ENCODE results near the gene DHRSX. TPM values are rescaled to one million over a fixed set of nuclear protein-coding genes. Genes with fewer than 3 reads are reported as not detected.

Gene DHRSX
- polyA plus RNA-seq, 1 donor from 2014 or later, result 15.7 TPM

DNA sequence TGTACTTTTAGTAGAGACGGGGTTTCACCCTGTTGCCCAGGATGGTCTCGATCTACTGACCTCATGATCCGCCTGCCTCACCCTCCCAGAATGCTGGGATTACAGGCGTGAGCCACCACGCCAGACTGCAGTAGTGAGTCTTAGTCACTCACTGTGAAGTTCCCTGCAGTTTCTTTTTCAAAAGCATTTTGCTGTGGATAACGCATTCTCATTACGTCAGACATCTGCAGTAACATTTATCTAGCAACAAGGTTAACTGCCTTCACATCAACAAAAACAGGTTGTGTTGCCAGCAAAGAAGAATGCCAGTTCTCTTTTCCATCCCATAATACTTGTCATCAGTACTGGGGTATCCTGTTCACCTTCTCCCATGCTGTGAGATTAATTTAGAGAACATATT is 164.6 kb downstream of the DHRSX start:
- Histone ChIP-seq H3K36me3 (ENCODE audit: insufficient read depth, low read length) (no peaks in the 10 kb centered on the region), H3K4me3 (ENCODE audit: low read length) (no peak overlapping the region)
- TF ChIP-seq REST (IDR thresholded peaks at IDR 0.05; ENCODE audit: borderline replicate concordance) (no peak), MXI1 (conservative IDR thresholded peaks at IDR 0.05; ENCODE audit: poor library complexity, severe bottlenecking) (no peak), EP300 (conservative IDR thresholded peaks at IDR 0.05; ENCODE audit: poor library complexity, severe bottlenecking) (no peak)

DNA sequence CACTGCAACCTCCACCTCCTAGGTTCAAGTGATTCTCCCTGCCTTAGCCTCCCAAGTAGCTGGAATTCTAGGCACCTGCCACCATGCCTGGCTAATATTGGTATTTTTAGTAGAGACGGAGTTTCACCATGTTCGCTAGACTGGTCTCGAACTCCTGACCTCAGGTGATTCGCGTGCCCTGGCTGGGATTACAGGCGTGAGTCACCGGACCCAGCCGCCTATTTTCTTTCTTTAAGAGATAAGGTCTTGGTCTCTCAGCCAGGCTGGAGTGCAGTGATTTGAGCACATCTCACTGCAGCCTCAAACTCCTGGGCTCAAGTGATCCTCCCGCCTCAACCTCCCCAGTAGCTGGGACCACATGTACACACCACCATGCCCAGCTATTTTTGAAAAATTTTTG is 166.5 kb downstream of the DHRSX start:
- H3K9me3 ChIP-seq (ENCODE audit: low read length), result no peaks in the 10 kb centered on the region
- H3K4me3 ChIP-seq (ENCODE audit: low read length), result no peak overlapping the region
- H3K79me2 ChIP-seq (replicated peaks; ENCODE audit: insufficient read depth, low read length), result no peaks in the 10 kb centered on the region
- H3K36me3 ChIP-seq (ENCODE audit: insufficient read depth, low read length), result no peaks in the 10 kb centered on the region
- TF ChIP-seq SMC3 (conservative IDR thresholded peaks at IDR 0.05; ENCODE audit: poor library complexity), result no peak
- TF ChIP-seq REST (IDR thresholded peaks at IDR 0.05; ENCODE audit: borderline replicate concordance), result no peak
- no peak for TF ChIP-seq CTCF (IDR thresholded peaks at IDR 0.05; ENCODE audit: poor library complexity, severe bottlenecking)
- no peak for TF ChIP-seq TAF1 (IDR thresholded peaks at IDR 0.05; ENCODE audit: low read depth)
- TF ChIP-seq EZH2 (IDR thresholded peaks at IDR 0.05; ENCODE audit: borderline replicate concordance, insufficient read depth, low read length, poor library complexity, severe bottlenecking), result no peak
- TF ChIP-seq RAD21 (conservative IDR thresholded peaks at IDR 0.05), result no peak
- TF ChIP-seq MXI1 (conservative IDR thresholded peaks at IDR 0.05; ENCODE audit: poor library complexity, severe bottlenecking), result no peak
- no peak for TF ChIP-seq EP300 (conservative IDR thresholded peaks at IDR 0.05; ENCODE audit: poor library complexity, severe bottlenecking)
- no peak for TF ChIP-seq POLR2AphosphoS5 (IDR thresholded peaks at IDR 0.05)
- no peak overlapping the region for H3K4me2 ChIP-seq (ENCODE audit: low read length)
- H3K27ac ChIP-seq (ENCODE audit: low read length), result no peak overlapping the region
- no peak overlapping the region for H3K9ac ChIP-seq (ENCODE audit: low read length)
- H2AFZ ChIP-seq (ENCODE audit: low read depth, low read length), result no peak overlapping the region
- H3K27me3 ChIP-seq (ENCODE audit: insufficient read depth, low read depth, low read length), result no peaks in the 10 kb centered on the region
- H3K9me2 ChIP-seq (ENCODE audit: insufficient read depth, low read length), result no peaks in the 10 kb centered on the region
- H4K20me1 ChIP-seq (ENCODE audit: insufficient read depth), result no peaks in the 10 kb centered on the region
- H3F3A ChIP-seq (ENCODE audit: insufficient read depth, low read length, poor library complexity, severe bottlenecking), result no peaks in the 10 kb centered on the region

More for the DNA sequence above, 164.6 kb downstream of the DHRSX start:
- no peaks in the 10 kb centered on the region for H3K9me2 ChIP-seq (ENCODE audit: insufficient read depth, low read length)
- H3F3A ChIP-seq (ENCODE audit: insufficient read depth, low read length, poor library complexity, severe bottlenecking), result no peaks in the 10 kb centered on the region
- no peaks in the 10 kb centered on the region for H3K9me3 ChIP-seq (ENCODE audit: low read length)
- no peak overlapping the region for H2AFZ ChIP-seq (ENCODE audit: low read depth, low read length)
- no peaks in the 10 kb centered on the region for H4K20me1 ChIP-seq (ENCODE audit: insufficient read depth)
- no peak overlapping the region for H3K27ac ChIP-seq (ENCODE audit: low read length)
- H3K9ac ChIP-seq (ENCODE audit: low read length), result no peak overlapping the region
- no peak overlapping the region for H3K4me2 ChIP-seq (ENCODE audit: low read length)
- no peaks in the 10 kb centered on the region for H3K27me3 ChIP-seq (ENCODE audit: insufficient read depth, low read depth, low read length)
- no peaks in the 10 kb centered on the region for H3K79me2 ChIP-seq (replicated peaks; ENCODE audit: insufficient read depth, low read length)

Data from neural cell (in vitro differentiated cells).